GM12878 (cell line): ENCODE results near the gene ERN1. TPM values are rescaled to one million over a fixed set of nuclear protein-coding genes. Genes with fewer than 3 reads are reported as not detected.

ENCODE experiments used
- BMI1 ChIP-seq: fragments of 450-650 bp; IDR thresholded peaks from 2 replicates; pipeline ENCODE4 v1.6.1; 2016; ENCODE audit warnings: mild to moderate bottlenecking, moderate library complexity, borderline replicate concordance
- CBX3 ChIP-seq: fragments of 200-600 bp; sonication (generic); IDR thresholded peaks from 2 replicates; pipeline ENCODE4 v1.6.1; 2016; ENCODE audit warnings: low read depth, borderline replicate concordance
- CBX5 ChIP-seq: sonication (generic); IDR thresholded peaks from 2 replicates; pipeline ENCODE4 v1.6.1; 2016; ENCODE audit warnings: low read depth, moderate library complexity, mild to moderate bottlenecking, inconsistent platforms
- ETV6 ChIP-seq, 2 experiments: fragments of 450-650 bp in 1 of 2; IDR thresholded peaks in 1 of 2; conservative IDR thresholded peaks in 1 of 2; 2 replicates each; pipeline ENCODE4 v1.6.1; 2014; ENCODE audit warnings: antibody characterized with exemption in 1 of 2, borderline replicate concordance in 1 of 2, low read depth in 1 of 2, mild to moderate bottlenecking in 1 of 2, moderate library complexity in 1 of 2
- MEF2A ChIP-seq: IDR thresholded peaks from 2 replicates; pipeline ENCODE4 v1.6.1; 2011; ENCODE audit warnings: low read depth, mild to moderate bottlenecking, low read length, moderate library complexity; ENCODE audit not compliant: insufficient read depth
- MYB ChIP-seq: fragments of 150-350 bp; IDR thresholded peaks from 2 replicates; pipeline ENCODE4 v1.6.1; 2014; ENCODE audit warnings: mild to moderate bottlenecking, low read depth, low read length, borderline replicate concordance
- NBN ChIP-seq: fragments of 450-650 bp; IDR thresholded peaks from 2 replicates; pipeline ENCODE4 v1.6.1; 2016
- RELA ChIP-seq: fragments of 450-650 bp; IDR thresholded peaks from 2 replicates; pipeline ENCODE4 v1.8.0; 2014; ENCODE audit warnings: borderline replicate concordance; ENCODE audit not compliant: partially characterized antibody
- SMAD5 ChIP-seq: IDR thresholded peaks from 2 replicates; pipeline ENCODE4 v1.6.1; 2016; ENCODE audit warnings: antibody characterized with exemption, low read depth
- ZNF384 ChIP-seq: IDR thresholded peaks from 2 replicates; pipeline ENCODE4 v1.6.1; 2012; ENCODE audit warnings: low read depth, mild to moderate bottlenecking, low read length, improper control_type of control experiment, borderline replicate concordance
- polyA plus RNA-seq, 11 experiments: library from polyadenylated mRNA; depleted of rRNA in 4 of 11; unstranded in 6 of 11; stranded (reverse) in 5 of 11; fragments of >200 nt; fragmentation: Nextera tagmentation in 4 of 11; fragmentation: Illumina TruSeq in 1 of 11; extraction: Ambion mirVana in 4 of 11; extraction: Trizol in 1 of 11; gene quantifications; 1 replicate in 1 of 11; 2 replicates in 10 of 11; pipeline versions ENCODE4 v1.2.1 to v1.2.3, GENCODE V29; 2011 to 2016; ENCODE audit warnings: inconsistent platforms in 2 of 11, missing spikeins in 2 of 11, low read depth in 1 of 11
- total RNA-seq, 4 experiments: library from RNA; depleted of rRNA in 3 of 4; stranded (reverse); fragments of >200 nt in 3 of 4; fragmentation: Illumina TruSeq in 1 of 4; extraction: Trizol in 1 of 4; gene quantifications; 2 replicates each; pipeline versions ENCODE4 v1.2.1 to v1.2.3, GENCODE V29; 2013 to 2021
- TF ChIP-seq, protein P1 (sequence below): IDR thresholded peaks from 2 replicates; pipeline ENCODE4 v1.6.1; 2011; ENCODE audit warnings: borderline replicate concordance, low read depth, mild to moderate bottlenecking, moderate library complexity, low read length; ENCODE audit not compliant: insufficient read depth, poor library complexity, severe bottlenecking
- TF ChIP-seq, protein P2 (sequence below): fragments of 450-650 bp; conservative IDR thresholded peaks from 2 replicates; pipeline ENCODE4 v1.6.1; 2017; ENCODE audit warnings: mild to moderate bottlenecking, moderate library complexity
- TF ChIP-seq, protein P3 (sequence below): IDR thresholded peaks from 2 replicates; pipeline ENCODE4 v1.6.1; 2011; ENCODE audit warnings: borderline replicate concordance, low read depth, mild to moderate bottlenecking, moderate library complexity, mixed read lengths, low read length; ENCODE audit not compliant: insufficient read depth; ENCODE audit errors: extremely low read length
- TF ChIP-seq, protein P4 (sequence below): fragments of 450-650 bp; IDR thresholded peaks from 2 replicates; pipeline ENCODE4 v1.6.1; 2017; ENCODE audit warnings: low read depth, mild to moderate bottlenecking, moderate library complexity
- TF ChIP-seq, protein P5 (sequence below): fragments of 450-650 bp; formaldehyde crosslinking; IDR thresholded peaks from 2 replicates; pipeline ENCODE4 v1.4.0; 2020; ENCODE audit warnings: mild to moderate bottlenecking, moderate library complexity

ERN1 gene
- total and polyA plus RNA-seq, 10 of the 15 experiments (the other 5 are each of a cell fraction or from before 2014, with no cell fraction given), result 2.6 to 19.2 (median 7.6) TPM

DNA sequence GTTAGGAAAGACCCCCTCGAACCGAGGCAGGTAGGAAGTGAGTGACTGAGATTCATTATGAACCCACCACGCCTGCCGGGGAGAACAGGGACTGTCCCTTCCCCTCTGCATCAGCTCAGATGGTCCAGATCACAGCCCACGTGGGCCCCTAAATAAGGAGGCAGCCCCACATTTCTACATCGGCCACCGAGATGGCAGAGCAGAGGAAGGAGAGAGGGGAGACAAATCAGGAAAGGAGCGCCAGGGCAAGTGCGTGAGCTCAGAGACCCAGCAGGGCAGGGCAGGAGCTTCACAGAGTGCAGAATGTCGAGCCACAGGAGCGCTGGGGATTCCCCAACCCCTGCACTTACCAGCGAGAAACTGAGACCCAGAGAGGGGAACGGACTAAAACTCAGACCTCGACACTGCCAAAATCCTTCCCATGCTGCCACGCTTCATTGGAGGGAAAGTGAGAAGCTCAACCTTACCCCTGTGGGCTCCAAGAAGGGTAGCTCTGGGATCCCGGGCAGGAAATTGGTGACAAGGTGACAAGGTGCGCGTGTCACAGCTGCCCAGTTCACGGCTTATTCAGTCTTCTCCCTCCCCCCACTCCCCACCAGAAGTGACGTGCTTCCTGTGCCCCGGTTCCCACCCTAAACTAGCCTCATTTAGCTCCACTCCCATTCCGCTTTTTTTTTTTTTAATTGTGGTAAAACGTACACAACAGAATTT is 109.7 kb downstream of the ERN1 start, which contains the start of gene ICAM2 (continued):
- TF ChIP-seq CBX3 (no peak), MEF2A (peak; percentile 13; the same call in 1 of the 2 replicates), RELA (peak; percentile 68), ETV6 (conservative IDR thresholded peaks at IDR 0.05 in 1 of 2, IDR thresholded peaks at IDR 0.05 in 1 of 2; ENCODE audit: borderline replicate concordance in 1 of 2, low read depth in 1 of 2) (0 out of 4 replicates have a peak, but pooled peaks of 1 of the 2 experiments have one; percentile 8), CBX5 (peak; percentile 36; the same call in 1 of the 2 replicates), ZNF384 (peak; percentile 93), MYB (0 out of 2 replicates have a peak, but pooled peaks have one; percentile 30), BMI1 (no peak), SMAD5 (no peak; the same call in 1 of the 2 replicates), NBN (peak; percentile 99)
- TF ChIP-seq, protein P1, sequence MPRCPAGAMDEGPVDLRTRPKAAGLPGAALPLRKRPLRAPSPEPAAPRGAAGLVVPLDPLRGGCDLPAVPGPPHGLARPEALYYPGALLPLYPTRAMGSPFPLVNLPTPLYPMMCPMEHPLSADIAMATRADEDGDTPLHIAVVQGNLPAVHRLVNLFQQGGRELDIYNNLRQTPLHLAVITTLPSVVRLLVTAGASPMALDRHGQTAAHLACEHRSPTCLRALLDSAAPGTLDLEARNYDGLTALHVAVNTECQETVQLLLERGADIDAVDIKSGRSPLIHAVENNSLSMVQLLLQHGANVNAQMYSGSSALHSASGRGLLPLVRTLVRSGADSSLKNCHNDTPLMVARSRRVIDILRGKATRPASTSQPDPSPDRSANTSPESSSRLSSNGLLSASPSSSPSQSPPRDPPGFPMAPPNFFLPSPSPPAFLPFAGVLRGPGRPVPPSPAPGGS, result peak; percentile 46
- TF ChIP-seq, protein P2, sequence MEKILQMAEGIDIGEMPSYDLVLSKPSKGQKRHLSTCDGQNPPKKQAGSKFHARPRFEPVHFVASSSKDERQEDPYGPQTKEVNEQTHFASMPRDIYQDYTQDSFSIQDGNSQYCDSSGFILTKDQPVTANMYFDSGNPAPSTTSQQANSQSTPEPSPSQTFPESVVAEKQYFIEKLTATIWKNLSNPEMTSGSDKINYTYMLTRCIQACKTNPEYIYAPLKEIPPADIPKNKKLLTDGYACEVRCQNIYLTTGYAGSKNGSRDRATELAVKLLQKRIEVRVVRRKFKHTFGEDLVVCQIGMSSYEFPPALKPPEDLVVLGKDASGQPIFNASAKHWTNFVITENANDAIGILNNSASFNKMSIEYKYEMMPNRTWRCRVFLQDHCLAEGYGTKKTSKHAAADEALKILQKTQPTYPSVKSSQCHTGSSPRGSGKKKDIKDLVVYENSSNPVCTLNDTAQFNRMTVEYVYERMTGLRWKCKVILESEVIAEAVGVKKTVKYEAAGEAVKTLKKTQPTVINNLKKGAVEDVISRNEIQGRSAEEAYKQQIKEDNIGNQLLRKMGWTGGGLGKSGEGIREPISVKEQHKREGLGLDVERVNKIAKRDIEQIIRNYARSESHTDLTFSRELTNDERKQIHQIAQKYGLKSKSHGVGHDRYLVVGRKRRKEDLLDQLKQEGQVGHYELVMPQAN, result peak; percentile 69; the same call in 1 of the 2 replicates
- TF ChIP-seq, protein P3, sequence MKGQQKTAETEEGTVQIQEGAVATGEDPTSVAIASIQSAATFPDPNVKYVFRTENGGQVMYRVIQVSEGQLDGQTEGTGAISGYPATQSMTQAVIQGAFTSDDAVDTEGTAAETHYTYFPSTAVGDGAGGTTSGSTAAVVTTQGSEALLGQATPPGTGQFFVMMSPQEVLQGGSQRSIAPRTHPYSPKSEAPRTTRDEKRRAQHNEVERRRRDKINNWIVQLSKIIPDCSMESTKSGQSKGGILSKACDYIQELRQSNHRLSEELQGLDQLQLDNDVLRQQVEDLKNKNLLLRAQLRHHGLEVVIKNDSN, result peak; percentile 80
- TF ChIP-seq, protein P4, sequence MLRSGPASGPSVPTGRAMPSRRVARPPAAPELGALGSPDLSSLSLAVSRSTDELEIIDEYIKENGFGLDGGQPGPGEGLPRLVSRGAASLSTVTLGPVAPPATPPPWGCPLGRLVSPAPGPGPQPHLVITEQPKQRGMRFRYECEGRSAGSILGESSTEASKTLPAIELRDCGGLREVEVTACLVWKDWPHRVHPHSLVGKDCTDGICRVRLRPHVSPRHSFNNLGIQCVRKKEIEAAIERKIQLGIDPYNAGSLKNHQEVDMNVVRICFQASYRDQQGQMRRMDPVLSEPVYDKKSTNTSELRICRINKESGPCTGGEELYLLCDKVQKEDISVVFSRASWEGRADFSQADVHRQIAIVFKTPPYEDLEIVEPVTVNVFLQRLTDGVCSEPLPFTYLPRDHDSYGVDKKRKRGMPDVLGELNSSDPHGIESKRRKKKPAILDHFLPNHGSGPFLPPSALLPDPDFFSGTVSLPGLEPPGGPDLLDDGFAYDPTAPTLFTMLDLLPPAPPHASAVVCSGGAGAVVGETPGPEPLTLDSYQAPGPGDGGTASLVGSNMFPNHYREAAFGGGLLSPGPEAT, result peak; percentile 92
- TF ChIP-seq, protein P5, sequence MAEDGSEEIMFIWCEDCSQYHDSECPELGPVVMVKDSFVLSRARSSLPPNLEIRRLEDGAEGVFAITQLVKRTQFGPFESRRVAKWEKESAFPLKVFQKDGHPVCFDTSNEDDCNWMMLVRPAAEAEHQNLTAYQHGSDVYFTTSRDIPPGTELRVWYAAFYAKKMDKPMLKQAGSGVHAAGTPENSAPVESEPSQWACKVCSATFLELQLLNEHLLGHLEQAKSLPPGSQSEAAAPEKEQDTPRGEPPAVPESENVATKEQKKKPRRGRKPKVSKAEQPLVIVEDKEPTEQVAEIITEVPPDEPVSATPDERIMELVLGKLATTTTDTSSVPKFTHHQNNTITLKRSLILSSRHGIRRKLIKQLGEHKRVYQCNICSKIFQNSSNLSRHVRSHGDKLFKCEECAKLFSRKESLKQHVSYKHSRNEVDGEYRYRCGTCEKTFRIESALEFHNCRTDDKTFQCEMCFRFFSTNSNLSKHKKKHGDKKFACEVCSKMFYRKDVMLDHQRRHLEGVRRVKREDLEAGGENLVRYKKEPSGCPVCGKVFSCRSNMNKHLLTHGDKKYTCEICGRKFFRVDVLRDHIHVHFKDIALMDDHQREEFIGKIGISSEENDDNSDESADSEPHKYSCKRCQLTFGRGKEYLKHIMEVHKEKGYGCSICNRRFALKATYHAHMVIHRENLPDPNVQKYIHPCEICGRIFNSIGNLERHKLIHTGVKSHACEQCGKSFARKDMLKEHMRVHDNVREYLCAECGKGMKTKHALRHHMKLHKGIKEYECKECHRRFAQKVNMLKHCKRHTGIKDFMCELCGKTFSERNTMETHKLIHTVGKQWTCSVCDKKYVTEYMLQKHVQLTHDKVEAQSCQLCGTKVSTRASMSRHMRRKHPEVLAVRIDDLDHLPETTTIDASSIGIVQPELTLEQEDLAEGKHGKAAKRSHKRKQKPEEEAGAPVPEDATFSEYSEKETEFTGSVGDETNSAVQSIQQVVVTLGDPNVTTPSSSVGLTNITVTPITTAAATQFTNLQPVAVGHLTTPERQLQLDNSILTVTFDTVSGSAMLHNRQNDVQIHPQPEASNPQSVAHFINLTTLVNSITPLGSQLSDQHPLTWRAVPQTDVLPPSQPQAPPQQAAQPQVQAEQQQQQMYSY (CRISPR knock-in tag), result 0 out of 2 replicates have a peak, but pooled peaks have one; percentile 23
